Measurements from ENCODE around the gene IDH3G. TPM values are rescaled to one million over a fixed set of nuclear protein-coding genes. Genes with fewer than 3 reads are reported as not detected.

The IDH3G gene
- total and polyA plus RNA-seq, 7 experiments from 2014 or later = 44.1 to 125 (median 65.8) TPM

- CTCF ChIA-PET = interaction anchor here (1.0 kb wide), 1 partner anchor 764 kb away, joined by 3 read pairs; no protein-coding TSS in a partner anchor
- Mint-ChIP-seq H3K4me1 (peaks cover 0 to 7% (median 4%) of the 10 kb centered on the region in 7 donors), H3K27me3 (peaks cover 0 to 10% (median 7%) of the 10 kb centered on the region in 5 donors), H3K9me3 (no peaks in the 10 kb centered on the region), H3K4me3 (no peak overlapping the region), H3K27ac (no peak overlapping the region), H3K36me3 (no peaks in the 10 kb centered on the region)
- intact Hi-C loops (cut with micrococcal nuclease) = no loop called here
- Histone ChIP-seq H3K4me3 (ENCODE audit: low read length) (no peak overlapping the region), H3K9me3 (ENCODE audit: control insufficient read depth in 2 of 3, low read length in 3 of 3) (no peaks in the 10 kb centered on the region), H3K4me1 (ENCODE audit: control insufficient read depth in 2 of 2, insufficient read depth in 2 of 2, low read length in 2 of 2) (no peaks in the 10 kb centered on the region), H3K27me3 (ENCODE audit: control insufficient read depth in 2 of 2, insufficient read depth in 2 of 2, low read length in 2 of 2) (no peaks in the 10 kb centered on the region), H3K36me3 (ENCODE audit: control insufficient read depth in 2 of 3, insufficient read depth in 3 of 3, low read length in 3 of 3) (no peaks in the 10 kb centered on the region), H3K27ac (ENCODE audit: low read depth, low read length) (no peak overlapping the region)
- DNase-seq = no peak
- no peak for ATAC-seq
- POLR2A ChIA-PET = interaction anchor here (0.6 kb wide), 1 partner anchor 122 kb away, joined by 3 read pairs; no protein-coding TSS in a partner anchor
Measured at GRCh38 chrX:153778684-153779101, 15.5 kb downstream of the IDH3G start.

GRCh38 chrX:153778181-153778580 is 16.0 kb downstream of the IDH3G start:
- Mint-ChIP-seq H3K9me3 (no peaks in the 10 kb centered on the region), H3K36me3 (no peaks in the 10 kb centered on the region), H3K27ac (no peak overlapping the region), H3K4me3 (no peak overlapping the region), H3K4me1 (peaks cover 0 to 7% (median 4%) of the 10 kb centered on the region in 7 donors), H3K27me3 (peaks cover 0 to 10% (median 7%) of the 10 kb centered on the region in 5 donors)
- no peak overlapping the region for H3K27ac ChIP-seq (ENCODE audit: low read depth, low read length)
- ChIA-PET POLR2A (interaction anchor here (0.6 kb wide), 1 partner anchor 123 kb away, joined by 3 read pairs; no protein-coding TSS in a partner anchor), CTCF (interaction anchor here (1.0 kb wide), 1 partner anchor 765 kb away, joined by 3 read pairs; no protein-coding TSS in a partner anchor)
- DNase-seq = no peak
- no peak for ATAC-seq
- no peaks in the 10 kb centered on the region for H3K4me1 ChIP-seq (ENCODE audit: control insufficient read depth in 2 of 2, insufficient read depth in 2 of 2, low read length in 2 of 2)
- H3K9me3 ChIP-seq (ENCODE audit: control insufficient read depth in 2 of 3, low read length in 3 of 3) = no peaks in the 10 kb centered on the region
- no peaks in the 10 kb centered on the region for H3K27me3 ChIP-seq (ENCODE audit: control insufficient read depth in 2 of 2, insufficient read depth in 2 of 2, low read length in 2 of 2)
- H3K36me3 ChIP-seq (ENCODE audit: control insufficient read depth in 2 of 3, insufficient read depth in 3 of 3, low read length in 3 of 3) = no peaks in the 10 kb centered on the region
- H3K4me3 ChIP-seq (ENCODE audit: low read length) = no peak overlapping the region
- intact Hi-C loops (cut with micrococcal nuclease) = no loop called here

DNA sequence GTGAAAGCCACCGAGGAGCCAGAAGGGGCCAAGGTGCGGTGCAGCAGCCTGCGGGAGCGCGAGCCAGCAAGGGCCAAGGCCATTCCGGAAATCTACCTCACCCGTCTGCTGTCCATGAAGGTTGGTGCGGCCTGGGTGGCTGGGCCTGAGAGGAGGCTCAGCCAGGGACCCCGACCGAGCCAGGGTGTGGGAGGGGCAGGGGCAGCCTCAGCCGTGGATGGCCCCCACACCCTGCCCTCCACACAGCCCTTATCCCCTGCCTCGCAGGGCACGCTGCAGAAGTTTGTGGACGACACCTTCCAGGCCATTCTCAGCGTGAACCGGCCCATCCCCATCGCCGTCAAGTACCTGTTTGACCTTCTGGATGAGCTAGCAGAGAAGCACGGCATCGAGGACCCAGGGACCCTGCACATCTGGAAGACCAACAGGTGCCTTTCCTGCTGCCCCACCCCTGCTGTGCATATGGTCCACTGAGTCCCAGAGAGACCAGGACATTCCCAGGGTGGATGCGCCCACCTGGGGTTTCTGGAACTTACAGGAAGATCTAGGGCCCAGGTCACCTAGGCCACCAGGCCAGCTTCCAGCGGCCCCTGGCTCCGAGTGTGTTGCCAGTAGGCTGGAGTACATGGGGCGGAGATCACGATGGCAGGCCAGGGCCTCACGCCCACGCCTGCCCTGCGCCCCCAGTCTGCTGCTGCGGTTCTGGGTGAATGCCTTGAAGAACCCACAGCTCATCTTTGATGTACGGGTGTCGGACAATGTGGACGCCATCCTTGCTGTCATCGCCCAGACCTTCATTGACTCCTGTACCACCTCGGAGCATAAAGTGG is 16.7 kb downstream of the IDH3G start:
- no peaks in the 10 kb centered on the region for H3K9me3 ChIP-seq (ENCODE audit: control insufficient read depth in 2 of 3, low read length in 3 of 3)
- DNase-seq (no peak), ATAC-seq (no peak)
- intact Hi-C loops (cut with micrococcal nuclease) = no loop called here
- POLR2A ChIA-PET = no interaction called here
- H3K4me3 ChIP-seq (ENCODE audit: low read length) = no peak overlapping the region
- CTCF ChIA-PET = interaction anchor here (1.0 kb wide), 1 partner anchor 766 kb away, joined by 3 read pairs; no protein-coding TSS in a partner anchor
- H3K36me3 ChIP-seq (ENCODE audit: control insufficient read depth in 2 of 3, insufficient read depth in 3 of 3, low read length in 3 of 3) = no peaks in the 10 kb centered on the region
- Mint-ChIP-seq H3K27ac (no peak overlapping the region), H3K9me3 (no peaks in the 10 kb centered on the region), H3K4me3 (no peak overlapping the region), H3K4me1 (peaks cover 0 to 7% (median 4%) of the 10 kb centered on the region in 7 donors), H3K36me3 (no peaks in the 10 kb centered on the region), H3K27me3 (peaks cover 0 to 10% (median 7%) of the 10 kb centered on the region in 5 donors)
- H3K27me3 ChIP-seq (ENCODE audit: control insufficient read depth in 2 of 2, insufficient read depth in 2 of 2, low read length in 2 of 2) = no peaks in the 10 kb centered on the region
- H3K4me1 ChIP-seq (ENCODE audit: control insufficient read depth in 2 of 2, insufficient read depth in 2 of 2, low read length in 2 of 2) = no peaks in the 10 kb centered on the region
- H3K27ac ChIP-seq (ENCODE audit: low read depth, low read length) = no peak overlapping the region

- Mint-ChIP-seq H3K36me3 (no peaks in the 10 kb centered on the region), H3K4me1 (peaks cover 0 to 7% (median 4%) of the 10 kb centered on the region in 7 donors), H3K4me3 (no peak overlapping the region), H3K27ac (no peak overlapping the region), H3K9me3 (no peaks in the 10 kb centered on the region), H3K27me3 (peaks cover 0 to 10% (median 7%) of the 10 kb centered on the region in 5 donors)
- H3K27me3 ChIP-seq (ENCODE audit: control insufficient read depth in 2 of 2, insufficient read depth in 2 of 2, low read length in 2 of 2) = no peaks in the 10 kb centered on the region
- intact Hi-C loops (cut with micrococcal nuclease) = no loop called here
- no peak for ATAC-seq
- no peak overlapping the region for H3K27ac ChIP-seq (ENCODE audit: low read depth, low read length)
- POLR2A ChIA-PET = no interaction called here
- no peak for DNase-seq
- no peaks in the 10 kb centered on the region for H3K36me3 ChIP-seq (ENCODE audit: control insufficient read depth in 2 of 3, insufficient read depth in 3 of 3, low read length in 3 of 3)
- CTCF ChIA-PET = no interaction called here
- no peaks in the 10 kb centered on the region for H3K9me3 ChIP-seq (ENCODE audit: control insufficient read depth in 2 of 3, low read length in 3 of 3)
- no peak overlapping the region for H3K4me3 ChIP-seq (ENCODE audit: low read length)
- H3K4me1 ChIP-seq (ENCODE audit: control insufficient read depth in 2 of 2, insufficient read depth in 2 of 2, low read length in 2 of 2) = no peaks in the 10 kb centered on the region
Measured at GRCh38 chrX:153776611-153777045, 17.5 kb downstream of the IDH3G start.

DNA sequence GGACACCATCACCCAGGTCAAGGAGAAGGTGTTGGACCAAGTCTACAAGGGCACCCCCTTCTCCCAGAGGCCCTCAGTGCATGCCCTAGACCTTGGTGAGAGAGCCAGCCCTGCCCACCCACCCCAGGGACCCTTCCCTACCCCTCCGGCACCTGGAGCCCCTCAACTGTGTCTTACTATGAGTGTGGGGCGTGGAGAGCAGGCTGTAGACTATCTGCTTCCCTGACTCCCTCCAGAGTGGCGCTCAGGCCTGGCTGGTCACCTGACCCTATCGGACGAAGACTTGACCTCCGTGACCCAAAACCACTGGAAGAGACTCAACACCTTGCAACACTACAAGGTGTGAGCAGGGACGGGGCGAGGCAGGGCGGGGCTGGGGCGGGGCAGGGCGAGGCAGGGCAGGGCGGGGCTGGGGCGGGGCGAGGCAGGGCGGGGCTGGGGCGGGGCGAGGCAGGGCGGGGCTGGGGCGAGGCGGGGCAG is 18.0 kb downstream of the IDH3G start:
- Mint-ChIP-seq H3K36me3 (no peaks in the 10 kb centered on the region), H3K27me3 (peaks cover 0 to 10% (median 7%) of the 10 kb centered on the region in 5 donors), H3K4me3 (no peak overlapping the region), H3K27ac (no peak overlapping the region), H3K4me1 (peaks cover 0 to 7% (median 4%) of the 10 kb centered on the region in 7 donors), H3K9me3 (no peaks in the 10 kb centered on the region)
- Histone ChIP-seq H3K4me1 (ENCODE audit: control insufficient read depth in 2 of 2, insufficient read depth in 2 of 2, low read length in 2 of 2) (no peaks in the 10 kb centered on the region), H3K27me3 (ENCODE audit: control insufficient read depth in 2 of 2, insufficient read depth in 2 of 2, low read length in 2 of 2) (no peaks in the 10 kb centered on the region), H3K9me3 (ENCODE audit: control insufficient read depth in 2 of 3, low read length in 3 of 3) (no peaks in the 10 kb centered on the region), H3K36me3 (ENCODE audit: control insufficient read depth in 2 of 3, insufficient read depth in 3 of 3, low read length in 3 of 3) (no peaks in the 10 kb centered on the region), H3K4me3 (ENCODE audit: low read length) (no peak overlapping the region), H3K27ac (ENCODE audit: low read depth, low read length) (no peak overlapping the region)
- no peak for ATAC-seq
- DNase-seq = no peak
- ChIA-PET CTCF (no interaction called here), POLR2A (no interaction called here)
- intact Hi-C loops (cut with micrococcal nuclease) = no loop called here

- intact Hi-C loops (cut with micrococcal nuclease) = no loop called here
- ATAC-seq (no peak), DNase-seq (no peak)
- POLR2A ChIA-PET = no interaction called here
- Histone ChIP-seq H3K9me3 (ENCODE audit: control insufficient read depth in 2 of 3, low read length in 3 of 3) (no peaks in the 10 kb centered on the region), H3K27ac (ENCODE audit: low read depth, low read length) (no peak overlapping the region), H3K27me3 (ENCODE audit: control insufficient read depth in 2 of 2, insufficient read depth in 2 of 2, low read length in 2 of 2) (no peaks in the 10 kb centered on the region), H3K4me1 (ENCODE audit: control insufficient read depth in 2 of 2, insufficient read depth in 2 of 2, low read length in 2 of 2) (no peaks in the 10 kb centered on the region), H3K4me3 (ENCODE audit: low read length) (no peak overlapping the region), H3K36me3 (ENCODE audit: control insufficient read depth in 2 of 3, insufficient read depth in 3 of 3, low read length in 3 of 3) (no peaks in the 10 kb centered on the region)
- Mint-ChIP-seq H3K27me3 (peaks cover 0 to 10% (median 7%) of the 10 kb centered on the region in 5 donors), H3K27ac (no peak overlapping the region), H3K36me3 (no peaks in the 10 kb centered on the region), H3K9me3 (no peaks in the 10 kb centered on the region), H3K4me3 (no peak overlapping the region), H3K4me1 (peaks cover 0 to 7% (median 4%) of the 10 kb centered on the region in 7 donors)
- CTCF ChIA-PET = no interaction called here
Measured at GRCh38 chrX:153775293-153776119, 18.7 kb downstream of the IDH3G start.
